Measurements from ENCODE around the gene SIMC1. TPM values are rescaled to one million over a fixed set of nuclear protein-coding genes. Genes with fewer than 3 reads are reported as not detected.
"Not testable (repeated sequence)": the region's sequence is repeated elsewhere in the genome, so short reads cannot be mapped to it uniquely, and the experiment has no call there.

SIMC1 gene
- 9.2 TPM for polyA plus RNA-seq (2012; ENCODE audit: missing spikeins)

- FAIRE-seq (peak; percentile 38), DNase-seq (ENCODE audit: insufficient read length) (peak; percentile 43)
Observed at GRCh38 chr5:176237971-176238644, at the start of gene SIMC1. Gene SIMC1 (plus strand): TSS chr5:176238424. CDS start chr5:176238509, 85 bp downstream.

- FAIRE-seq, result no peak
- no peak for DNase-seq (ENCODE audit: insufficient read length)
- no peak for TF ChIP-seq TAF1 (IDR thresholded peaks at IDR 0.05; ENCODE audit: borderline replicate concordance, low read depth, low read length)
- TF ChIP-seq POLR2A (IDR thresholded peaks at IDR 0.05; ENCODE audit: low read depth, low read length), result no peak
- no peak for TF ChIP-seq POLR2AphosphoS5 (IDR thresholded peaks at IDR 0.05; ENCODE audit: low read depth, low read length)
Observed at GRCh38 chr5:176188506-176189193, 49.6 kb upstream of the SIMC1 start.

GRCh38 chr5:176189857-176190256, 48.4 kb upstream of the SIMC1 start:
- FAIRE-seq (no peak), DNase-seq (ENCODE audit: insufficient read length) (no peak)
- TF ChIP-seq POLR2A (IDR thresholded peaks at IDR 0.05; ENCODE audit: low read depth, low read length) (no peak), POLR2AphosphoS5 (IDR thresholded peaks at IDR 0.05; ENCODE audit: low read depth, low read length) (no peak), TAF1 (IDR thresholded peaks at IDR 0.05; ENCODE audit: borderline replicate concordance, low read depth, low read length) (no peak)

GRCh38 chr5:176190886-176191755, 47.1 kb upstream of the SIMC1 start:
- no peak for DNase-seq (ENCODE audit: insufficient read length)
- no peak for TF ChIP-seq POLR2A (IDR thresholded peaks at IDR 0.05; ENCODE audit: low read depth, low read length)
- TF ChIP-seq POLR2AphosphoS5 (IDR thresholded peaks at IDR 0.05; ENCODE audit: low read depth, low read length), result no peak
- no peak for TF ChIP-seq TAF1 (IDR thresholded peaks at IDR 0.05; ENCODE audit: borderline replicate concordance, low read depth, low read length)
- FAIRE-seq, result no peak

GRCh38 chr5:176192094-176192721, 46.0 kb upstream of the SIMC1 start:
- DNase-seq (ENCODE audit: insufficient read length), result no peak
- no peak for FAIRE-seq
- no peak for TF ChIP-seq POLR2AphosphoS5 (IDR thresholded peaks at IDR 0.05; ENCODE audit: low read depth, low read length)
- no peak for TF ChIP-seq POLR2A (IDR thresholded peaks at IDR 0.05; ENCODE audit: low read depth, low read length)
- TF ChIP-seq TAF1 (IDR thresholded peaks at IDR 0.05; ENCODE audit: borderline replicate concordance, low read depth, low read length), result no peak

- not testable (repeated sequence) for FAIRE-seq; DNase-seq (ENCODE audit: insufficient read length)
Observed at GRCh38 chr5:176192722-176193117, 45.5 kb upstream of the SIMC1 start.

- DNase-seq (ENCODE audit: insufficient read length); FAIRE-seq: not testable (repeated sequence)
Observed at GRCh38 chr5:176193636-176194035, 44.6 kb upstream of the SIMC1 start.

GRCh38 chr5:176194238-176195083, 43.8 kb upstream of the SIMC1 start:
- not testable (repeated sequence) for DNase-seq (ENCODE audit: insufficient read length); FAIRE-seq

GRCh38 chr5:176195084-176195413, 43.2 kb upstream of the SIMC1 start:
- FAIRE-seq; DNase-seq (ENCODE audit: insufficient read length): not testable (repeated sequence)

- DNase-seq (ENCODE audit: insufficient read length), result not testable (repeated sequence)
- FAIRE-seq, result peak; percentile 83
Observed at GRCh38 chr5:176195487-176196207, 42.6 kb upstream of the SIMC1 start.

- not testable (repeated sequence) for DNase-seq (ENCODE audit: insufficient read length); FAIRE-seq
Observed at GRCh38 chr5:176196781-176197180, 41.4 kb upstream of the SIMC1 start.

- FAIRE-seq; DNase-seq (ENCODE audit: insufficient read length): not testable (repeated sequence)
Observed at GRCh38 chr5:176197234-176197858, 40.9 kb upstream of the SIMC1 start.

GRCh38 chr5:176198299-176198698, 39.9 kb upstream of the SIMC1 start:
- DNase-seq (ENCODE audit: insufficient read length); FAIRE-seq: not testable (repeated sequence)

GRCh38 chr5:176198991-176199733, 39.1 kb upstream of the SIMC1 start:
- DNase-seq (ENCODE audit: insufficient read length); FAIRE-seq: not testable (repeated sequence)

GRCh38 chr5:176199803-176200399, 38.3 kb upstream of the SIMC1 start:
- DNase-seq (ENCODE audit: insufficient read length); FAIRE-seq: not testable (repeated sequence)
